ENCODE results near the gene CASP7. TPM values are rescaled to one million over a fixed set of nuclear protein-coding genes. Genes with fewer than 3 reads are reported as not detected.
A peak's percentile ranks its signal among the peaks of the same experiment; 100 is the strongest.

The CASP7 gene
- total RNA-seq, 4 donors from 2014 or later: 10.2 to 15.7 (median 11.6) TPM

- intact Hi-C loops (cut with DNase I): no loop called here
- H3K9me3 ChIP-seq: no peaks in the 10 kb centered on the region
- no peak for TF ChIP-seq EP300 (IDR thresholded peaks at IDR 0.05)
- no peak overlapping the region for H3K27ac ChIP-seq (replicated peaks in 1 of 4)
- DNase-seq (ENCODE audit: extremely low spot score): no peak
- H3K27me3 ChIP-seq: no peaks in the 10 kb centered on the region
- no peak overlapping the region for H3K4me3 ChIP-seq
- 85% methylated on average over 4 of the region's 4 CpGs for WGBS
- H3K4me1 ChIP-seq: no peaks in the 10 kb centered on the region
- no peaks in the 10 kb centered on the region for H3K36me3 ChIP-seq
These were observed 14.4 kb upstream of the CASP7 start for GRCh38 chr10:113665352-113665751.

- H3K36me3 ChIP-seq: no peaks in the 10 kb centered on the region
- H3K4me3 ChIP-seq: no peak overlapping the region
- 68% methylated on average over 6 of the region's 6 CpGs for WGBS
- no peak overlapping the region for H3K27ac ChIP-seq (replicated peaks in 1 of 4)
- DNase-seq (ENCODE audit: extremely low spot score): no peak
- no peaks in the 10 kb centered on the region for H3K4me1 ChIP-seq
- H3K27me3 ChIP-seq: no peaks in the 10 kb centered on the region
- intact Hi-C loops (cut with DNase I): no loop called here
- no peaks in the 10 kb centered on the region for H3K9me3 ChIP-seq
- TF ChIP-seq POLR2A (IDR thresholded peaks at IDR 0.05; ENCODE audit: low read depth) (no peak), CTCF (IDR thresholded peaks at IDR 0.05) (no peak), POLR2AphosphoS5 (IDR thresholded peaks at IDR 0.05) (no peak)
These were observed 13.8 kb upstream of the CASP7 start for GRCh38 chr10:113665806-113666354.

GRCh38 chr10:113666682-113667252 is 12.9 kb upstream of the CASP7 start:
- TF ChIP-seq POLR2AphosphoS5 (IDR thresholded peaks at IDR 0.05) (no peak), EP300 (IDR thresholded peaks at IDR 0.05) (no peak), POLR2A (IDR thresholded peaks at IDR 0.05; ENCODE audit: low read depth) (no peak), CTCF (IDR thresholded peaks at IDR 0.05) (no peak)
- Histone ChIP-seq H3K4me1 (no peaks in the 10 kb centered on the region), H3K27ac (replicated peaks in 1 of 4) (no peak overlapping the region), H3K36me3 (no peaks in the 10 kb centered on the region), H3K27me3 (no peaks in the 10 kb centered on the region), H3K9me3 (no peaks in the 10 kb centered on the region), H3K4me3 (no peak overlapping the region)
- no peak for DNase-seq (ENCODE audit: extremely low spot score)
- intact Hi-C loops (cut with DNase I): no loop called here
- WGBS: 76% methylated on average over 5 of the region's 5 CpGs

GRCh38 chr10:113680190-113681111 is 739 bp downstream of the CASP7 start:
- H3K27ac ChIP-seq (replicated peaks in 1 of 4): peak overlapping the region; percentile 93 to 98 (median 97)
- no peak for DNase-seq (ENCODE audit: extremely low spot score)
- no peaks in the 10 kb centered on the region for H3K36me3 ChIP-seq
- peak overlapping the region; percentile 88 to 99 (median 93) for H3K4me3 ChIP-seq
- no peaks in the 10 kb centered on the region for H3K27me3 ChIP-seq
- no peak for TF ChIP-seq EP300 (IDR thresholded peaks at IDR 0.05)
- peak; percentile 16 to 26 for TF ChIP-seq POLR2AphosphoS5 (IDR thresholded peaks at IDR 0.05)
- peaks cover 14 to 28% (median 24%) of the 10 kb centered on the region in 4 donors for H3K4me1 ChIP-seq
- intact Hi-C loops (cut with DNase I): no loop called here
- WGBS: 20% methylated on average over 15 of the region's 28 CpGs
- peaks cover 0 to under 1% (median 0%) of the 10 kb centered on the region in 4 donors for H3K9me3 ChIP-seq

- H3K27ac ChIP-seq (replicated peaks in 1 of 4): peak overlapping the region in 2 of 4 donors; percentile 96 to 98
- no peak overlapping the region for H3K4me3 ChIP-seq
- peaks cover 0 to 14% (median 7%) of the 10 kb centered on the region in 4 donors for H3K9me3 ChIP-seq
- H3K4me1 ChIP-seq: peaks cover 14 to 28% (median 24%) of the 10 kb centered on the region in 4 donors
- H3K36me3 ChIP-seq: no peaks in the 10 kb centered on the region
- no peak for DNase-seq (ENCODE audit: extremely low spot score)
- intact Hi-C loops (cut with DNase I): no loop called here
- TF ChIP-seq POLR2AphosphoS5 (IDR thresholded peaks at IDR 0.05) (no peak), POLR2A (IDR thresholded peaks at IDR 0.05; ENCODE audit: low read depth) (no peak), EP300 (IDR thresholded peaks at IDR 0.05) (no peak), CTCF (IDR thresholded peaks at IDR 0.05) (no peak)
- 81% methylated on average over 5 of the region's 5 CpGs for WGBS
- no peaks in the 10 kb centered on the region for H3K27me3 ChIP-seq
These were observed 2.1 kb downstream of the CASP7 start for GRCh38 chr10:113681533-113682470.
